Measurements from ENCODE around the gene GLYR1. TPM values are rescaled to one million over a fixed set of nuclear protein-coding genes. Genes with fewer than 3 reads are reported as not detected.

Gene GLYR1
- total RNA-seq, 2 experiments from 2014 or later = 101 to 104 TPM

DNA sequence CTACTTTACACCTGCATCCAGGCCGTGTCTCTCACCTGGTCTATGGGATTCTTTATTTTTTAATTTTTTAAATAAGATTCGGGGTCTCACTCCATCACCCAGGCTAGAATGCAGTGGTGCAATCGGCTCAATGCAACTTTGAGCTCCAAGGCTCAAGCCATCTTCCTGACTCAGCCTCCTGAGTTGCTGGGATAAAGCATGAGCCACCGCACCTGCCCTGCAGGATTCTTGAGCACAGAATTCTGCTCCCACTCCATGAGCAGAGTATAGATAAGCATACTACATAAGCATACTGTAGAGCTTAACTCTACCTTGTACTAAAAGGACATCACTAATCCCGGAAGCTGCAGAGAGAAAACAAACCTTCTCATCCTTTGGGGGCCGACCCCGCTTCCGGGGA lies 15.5 kb downstream of the GLYR1 start:
- Mint-ChIP-seq H3K4me3 (no peak overlapping the region), H3K9me3 (no peaks in the 10 kb centered on the region), H3K27ac (no peak overlapping the region), H3K36me3 (ENCODE audit: low read depth) (peaks cover 55% of the 10 kb centered on the region), H3K4me1 (peaks cover 8% of the 10 kb centered on the region), H3K27me3 (no peaks in the 10 kb centered on the region)
- POLR2A ChIA-PET = no interaction called here
- CTCF ChIA-PET = no interaction called here
- DNase-seq = no peak

DNA sequence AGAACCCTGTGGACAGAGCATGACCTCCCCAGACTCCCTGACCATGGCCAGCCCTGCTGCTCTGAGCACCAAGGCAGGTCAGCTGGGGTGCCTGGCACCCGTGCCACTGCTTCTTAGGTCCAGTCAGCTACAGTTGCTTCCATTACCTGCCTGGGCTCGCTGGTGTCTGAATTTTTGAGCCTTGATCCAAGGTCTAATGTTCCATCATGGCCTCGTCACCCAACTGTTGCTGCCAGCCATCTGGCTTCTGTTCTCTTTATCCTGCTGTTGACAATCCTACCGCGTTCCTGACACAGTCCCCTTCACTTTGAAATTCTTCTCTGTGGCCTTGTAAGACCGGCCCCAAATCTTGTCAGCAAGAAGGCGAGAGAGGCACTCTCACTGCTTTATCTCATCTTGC lies 16.7 kb downstream of the GLYR1 start:
- ChIA-PET POLR2A (no interaction called here), CTCF (no interaction called here)
- DNase-seq = no peak
- no peaks in the 10 kb centered on the region for H3K9me3 Mint-ChIP-seq
- H3K27ac Mint-ChIP-seq = no peak overlapping the region
- no peaks in the 10 kb centered on the region for H3K27me3 Mint-ChIP-seq
- H3K4me1 Mint-ChIP-seq = peaks cover 8% of the 10 kb centered on the region
- H3K36me3 Mint-ChIP-seq (ENCODE audit: low read depth) = peaks cover 55% of the 10 kb centered on the region
- no peak overlapping the region for H3K4me3 Mint-ChIP-seq

DNA sequence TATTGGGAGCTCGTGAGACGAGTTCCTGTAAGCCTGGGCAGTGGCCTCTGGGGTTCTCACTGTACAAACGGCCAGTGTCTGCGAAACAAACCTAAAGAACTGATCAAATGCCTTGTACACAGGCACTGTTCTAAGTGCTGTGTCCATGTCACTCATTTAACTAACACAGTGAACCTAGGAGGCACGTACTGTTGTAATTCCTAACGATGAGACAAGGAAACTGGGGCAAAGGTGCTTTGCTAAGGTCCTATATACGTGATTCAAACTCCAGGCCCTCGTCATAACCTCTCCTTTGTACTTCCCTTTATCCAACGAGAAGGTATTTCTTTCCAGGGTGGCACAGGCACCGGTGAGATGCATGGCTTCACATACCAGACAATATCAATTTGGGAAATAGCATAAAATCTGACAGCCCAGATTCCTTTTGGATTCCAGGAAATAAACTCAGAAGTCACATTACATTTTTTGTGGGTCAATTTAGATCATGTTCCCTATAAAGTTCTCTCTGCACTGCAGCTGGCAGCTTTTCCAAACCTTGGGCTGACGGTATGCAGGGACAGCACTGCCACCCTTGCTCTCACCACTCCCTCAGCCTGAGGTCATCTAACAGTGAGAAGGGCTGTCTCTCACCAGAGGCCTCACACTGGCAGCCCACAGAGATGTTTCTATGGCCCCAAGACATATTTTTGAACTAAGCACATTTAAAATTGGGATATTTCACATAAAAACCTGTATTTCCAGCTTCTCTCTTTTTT lies 18.3 kb downstream of the GLYR1 start:
- no peak for DNase-seq
- POLR2A ChIA-PET = no interaction called here
- no peak overlapping the region for H3K4me3 Mint-ChIP-seq
- H3K9me3 Mint-ChIP-seq = no peaks in the 10 kb centered on the region
- no peaks in the 10 kb centered on the region for H3K27me3 Mint-ChIP-seq
- CTCF ChIA-PET = no interaction called here
- no peak overlapping the region for H3K27ac Mint-ChIP-seq
- H3K4me1 Mint-ChIP-seq = peaks cover 3% of the 10 kb centered on the region
- peaks cover 56% of the 10 kb centered on the region for H3K36me3 Mint-ChIP-seq (ENCODE audit: low read depth)

DNA sequence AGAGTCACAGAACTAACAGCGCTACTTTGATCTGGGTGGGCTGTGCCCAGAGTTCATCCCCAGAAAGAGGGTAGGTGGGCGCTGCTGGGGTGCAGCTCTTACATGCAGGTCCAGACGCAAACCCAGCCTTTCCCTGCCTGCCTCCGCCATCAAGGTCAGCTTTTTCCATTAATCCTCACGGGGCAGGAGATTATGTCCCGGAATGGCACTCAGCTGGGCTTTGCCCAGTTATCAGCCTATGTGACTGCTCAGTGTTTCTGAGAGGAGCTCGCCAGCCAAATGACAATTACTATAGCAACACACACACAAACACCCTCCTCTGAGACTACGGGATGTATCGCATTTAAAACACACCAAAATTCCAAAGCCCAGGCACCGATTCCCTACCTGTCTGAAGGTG lies 20.1 kb downstream of the GLYR1 start:
- peaks cover 52% of the 10 kb centered on the region for H3K36me3 Mint-ChIP-seq (ENCODE audit: low read depth)
- CTCF ChIA-PET = no interaction called here
- H3K4me3 Mint-ChIP-seq = no peak overlapping the region
- POLR2A ChIA-PET = no interaction called here
- no peak for DNase-seq
- H3K27ac Mint-ChIP-seq = no peak overlapping the region
- H3K4me1 Mint-ChIP-seq = no peaks in the 10 kb centered on the region
- no peaks in the 10 kb centered on the region for H3K27me3 Mint-ChIP-seq
- no peaks in the 10 kb centered on the region for H3K9me3 Mint-ChIP-seq

DNA sequence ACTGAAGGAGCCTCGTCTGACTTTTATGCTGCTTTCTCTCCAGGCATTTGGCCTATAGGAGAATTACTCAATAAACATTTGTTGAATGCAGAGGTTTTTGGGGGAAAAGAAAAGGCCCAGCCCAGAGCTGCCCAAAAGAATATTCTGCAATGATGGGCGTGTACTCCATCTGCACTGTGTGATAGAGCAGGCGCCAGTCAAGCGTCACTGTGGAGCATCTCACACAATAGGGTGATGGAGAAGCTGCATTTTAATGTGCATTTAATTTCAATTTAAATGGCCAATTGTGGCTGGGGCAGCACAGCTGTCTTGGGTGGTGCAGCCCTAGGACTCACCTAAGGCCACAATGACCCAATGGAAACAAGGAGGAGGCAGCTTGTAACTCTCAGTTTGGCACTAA lies 20.6 kb downstream of the GLYR1 start:
- Mint-ChIP-seq H3K4me3 (no peak overlapping the region), H3K27ac (no peak overlapping the region), H3K27me3 (no peaks in the 10 kb centered on the region), H3K4me1 (no peaks in the 10 kb centered on the region), H3K9me3 (no peaks in the 10 kb centered on the region), H3K36me3 (ENCODE audit: low read depth) (peaks cover 51% of the 10 kb centered on the region)
- CTCF ChIA-PET = no interaction called here
- POLR2A ChIA-PET = no interaction called here
- DNase-seq = no peak

DNA sequence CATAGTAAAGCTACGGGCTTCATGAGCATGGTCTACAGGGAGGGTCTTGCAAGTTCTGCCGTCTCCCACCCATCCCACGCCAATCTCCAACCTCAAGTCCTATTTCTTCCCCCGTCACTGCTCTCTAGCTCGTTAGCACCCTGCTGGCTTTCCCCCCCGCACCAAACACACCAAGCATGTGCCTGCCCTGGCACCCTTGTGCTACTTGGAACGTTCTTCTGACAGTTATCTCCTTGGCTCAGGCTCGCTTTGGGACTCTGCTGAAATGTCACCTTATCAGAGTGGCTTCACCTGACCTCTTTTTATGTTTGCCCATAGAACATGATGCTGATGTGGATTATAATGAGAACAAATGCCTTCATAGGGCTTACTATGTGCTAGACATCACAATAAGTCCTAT lies 21.9 kb downstream of the GLYR1 start:
- Mint-ChIP-seq H3K4me3 (no peak overlapping the region), H3K27me3 (no peaks in the 10 kb centered on the region), H3K27ac (no peak overlapping the region), H3K9me3 (no peaks in the 10 kb centered on the region), H3K4me1 (no peaks in the 10 kb centered on the region), H3K36me3 (ENCODE audit: low read depth) (peaks cover 50% of the 10 kb centered on the region)
- no peak for DNase-seq
- ChIA-PET CTCF (interaction anchor here (0.7 kb wide), 1 partner anchor 9 kb away, joined by 3 read pairs; no protein-coding TSS in a partner anchor), POLR2A (no interaction called here)

DNA sequence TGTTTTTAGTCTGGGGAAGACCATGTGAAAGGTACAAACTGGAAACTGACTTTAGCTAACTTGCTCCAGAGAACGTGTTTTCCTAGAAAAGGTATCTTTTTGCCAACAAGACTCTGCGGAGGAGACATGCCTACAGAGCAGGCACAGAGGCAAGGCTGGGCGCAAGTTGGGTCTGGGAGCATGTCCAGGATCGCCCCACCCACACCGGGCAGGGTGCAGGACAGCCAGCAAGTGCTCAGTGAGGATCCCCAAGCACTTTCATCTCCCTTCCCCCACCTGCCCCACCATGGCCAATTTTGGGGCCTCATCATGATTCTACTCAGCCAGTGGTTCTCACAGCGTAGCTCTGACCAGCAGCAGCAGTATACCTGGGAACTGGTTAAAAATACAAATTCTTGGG lies 26.4 kb downstream of the GLYR1 start:
- Mint-ChIP-seq H3K36me3 (ENCODE audit: low read depth) (peaks cover 49% of the 10 kb centered on the region), H3K4me1 (no peaks in the 10 kb centered on the region), H3K4me3 (no peak overlapping the region), H3K9me3 (no peaks in the 10 kb centered on the region), H3K27ac (no peak overlapping the region), H3K27me3 (no peaks in the 10 kb centered on the region)
- ChIA-PET POLR2A (no interaction called here), CTCF (interaction anchor here (1.6 kb wide), 1 partner anchor 12 kb away, joined by 7 read pairs; no protein-coding TSS in a partner anchor)
- DNase-seq = no peak

DNA sequence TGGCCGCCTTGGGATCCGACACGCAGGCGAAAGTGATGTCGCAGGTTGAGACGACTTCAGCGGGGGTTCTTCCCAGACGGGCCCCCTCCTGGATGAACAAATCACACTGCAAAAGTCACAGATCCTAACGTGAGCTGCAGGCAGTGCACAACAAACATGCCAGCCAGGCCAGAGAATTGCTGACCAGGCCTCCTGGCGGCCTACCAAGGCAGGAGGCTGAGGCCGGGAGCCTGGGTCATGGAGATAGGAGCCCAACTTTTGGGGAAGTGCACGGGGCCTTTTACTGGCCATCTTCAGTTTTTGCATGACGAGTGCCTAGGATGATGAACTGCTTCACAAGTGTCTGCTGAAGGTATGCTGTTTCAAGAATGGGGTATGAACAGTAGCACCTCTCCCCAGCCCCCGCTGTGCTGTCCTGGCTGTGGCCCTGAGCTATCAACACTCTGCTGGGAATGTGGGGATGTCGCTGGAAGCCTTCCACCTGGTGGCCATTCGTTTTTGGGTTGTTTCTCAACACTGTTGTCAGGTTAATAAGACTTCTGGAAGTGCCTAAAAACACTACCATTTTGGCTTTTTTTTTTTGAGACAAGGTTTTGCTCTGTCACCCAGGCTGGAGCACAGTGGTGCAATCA lies 32.4 kb downstream of the GLYR1 start:
- Mint-ChIP-seq H3K4me3 (no peak overlapping the region), H3K27ac (no peak overlapping the region), H3K9me3 (no peaks in the 10 kb centered on the region), H3K27me3 (no peaks in the 10 kb centered on the region), H3K36me3 (ENCODE audit: low read depth) (peaks cover 48% of the 10 kb centered on the region), H3K4me1 (peaks cover 2% of the 10 kb centered on the region)
- ChIA-PET CTCF (interaction anchor here (0.6 kb wide), 1 partner anchor 367 kb away, joined by 3 read pairs; no protein-coding TSS in a partner anchor), POLR2A (interaction anchor here (0.7 kb wide), 1 partner anchor 1576 kb away, joined by 5 read pairs; no protein-coding TSS in a partner anchor)
- no peak for DNase-seq

DNA sequence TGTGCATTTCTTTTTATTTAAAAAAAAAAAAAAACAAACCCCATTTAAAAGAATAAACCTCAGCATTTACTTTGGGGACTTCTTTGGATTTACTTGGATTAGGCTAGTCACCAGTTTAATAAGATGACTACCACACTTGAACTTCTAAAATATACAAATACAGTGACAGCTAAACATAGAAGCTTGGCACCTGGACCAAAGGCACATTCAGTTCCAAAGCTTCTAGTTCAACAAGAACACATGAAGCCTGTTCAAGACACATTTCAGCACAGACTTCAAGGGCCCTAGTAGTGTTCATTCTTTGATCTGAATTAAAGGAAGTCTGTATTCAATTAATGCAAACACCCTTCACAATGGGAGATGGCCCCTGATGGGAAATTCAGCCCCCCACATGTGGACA lies 33.0 kb downstream of the GLYR1 start:
- H3K27ac Mint-ChIP-seq = no peak overlapping the region
- H3K4me3 Mint-ChIP-seq = no peak overlapping the region
- H3K36me3 Mint-ChIP-seq (ENCODE audit: low read depth) = peaks cover 48% of the 10 kb centered on the region
- no peaks in the 10 kb centered on the region for H3K9me3 Mint-ChIP-seq
- no peaks in the 10 kb centered on the region for H3K27me3 Mint-ChIP-seq
- peaks cover 2% of the 10 kb centered on the region for H3K4me1 Mint-ChIP-seq
- DNase-seq = no peak
- CTCF ChIA-PET = interaction anchor here (0.6 to 0.9 kb wide), 2 partner anchors 163 to 173 kb away, joined by 3 read pairs; no protein-coding TSS in a partner anchor
- POLR2A ChIA-PET = no interaction called here

DNA sequence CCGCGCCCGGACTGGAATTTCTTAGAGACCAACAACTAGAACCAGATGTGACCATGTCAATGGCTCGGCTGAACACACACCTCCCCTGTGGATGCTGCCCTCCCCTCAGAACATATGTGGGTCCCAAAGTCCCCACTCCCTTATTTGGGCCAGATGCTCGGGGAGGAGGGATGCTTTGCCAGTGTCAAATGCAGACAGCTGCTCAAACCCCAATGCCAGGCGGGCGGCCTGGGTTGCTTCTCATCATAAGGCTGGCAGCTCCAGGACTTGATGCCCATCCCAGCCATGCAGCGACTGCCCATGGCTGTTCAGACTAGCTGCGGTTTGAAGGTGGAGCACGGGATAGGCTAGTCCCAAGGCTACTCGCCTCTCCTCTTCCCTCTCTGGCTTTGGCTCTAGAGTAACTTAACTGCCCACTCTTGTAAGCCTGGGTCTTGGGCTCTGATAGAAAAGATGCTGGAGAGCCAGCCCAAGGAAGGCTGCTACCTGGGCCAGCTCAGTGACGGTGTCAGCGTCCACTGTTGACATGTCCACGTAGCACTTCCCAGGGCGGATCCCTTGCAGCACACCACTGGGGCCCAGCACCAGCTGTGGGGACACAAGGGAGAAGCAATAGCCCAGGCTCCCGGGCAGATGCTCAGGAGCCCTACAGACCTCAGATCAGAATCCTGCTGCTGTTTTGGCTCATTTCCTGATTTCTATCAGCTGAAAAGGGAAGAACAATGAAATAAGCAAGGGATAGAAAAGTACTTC lies 33.7 kb downstream of the GLYR1 start:
- peaks cover 2% of the 10 kb centered on the region for H3K4me1 Mint-ChIP-seq
- no peaks in the 10 kb centered on the region for H3K27me3 Mint-ChIP-seq
- ChIA-PET CTCF (interaction anchor here (0.6 to 0.9 kb wide), 2 partner anchors 163 to 172 kb away, joined by 3 read pairs; no protein-coding TSS in a partner anchor), POLR2A (no interaction called here)
- no peak for DNase-seq
- no peak overlapping the region for H3K27ac Mint-ChIP-seq
- no peaks in the 10 kb centered on the region for H3K9me3 Mint-ChIP-seq
- H3K4me3 Mint-ChIP-seq = no peak overlapping the region
- peaks cover 47% of the 10 kb centered on the region for H3K36me3 Mint-ChIP-seq (ENCODE audit: low read depth)

DNA sequence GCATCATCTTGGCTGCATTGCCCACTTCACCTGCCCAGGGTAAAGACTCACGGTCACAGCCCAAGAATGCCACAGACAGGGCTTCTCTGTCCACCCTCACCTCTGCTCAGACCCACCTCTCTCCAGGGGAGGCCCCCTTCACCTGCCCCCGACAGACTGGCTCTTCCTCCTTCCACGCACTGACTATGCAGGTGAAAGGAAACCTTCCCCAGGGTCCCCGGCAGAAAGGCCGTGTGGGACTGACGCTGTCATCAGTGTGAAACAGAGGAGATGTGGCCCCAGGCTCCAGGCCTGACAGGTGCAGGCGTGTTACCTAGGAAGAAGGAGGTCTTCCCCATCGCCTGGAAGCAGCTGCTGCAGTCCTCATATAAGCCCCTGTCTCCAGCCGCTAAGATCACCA lies 35.3 kb downstream of the GLYR1 start:
- ChIA-PET POLR2A (interaction anchor here (0.6 kb wide), 1 partner anchor 13 kb away, joined by 3 read pairs; no protein-coding TSS in a partner anchor), CTCF (interaction anchor here (0.6 to 1.5 kb wide), 2 partner anchors 9 to 66 kb away, joined by 3 read pairs; partner anchors contain the start of gene ROGDI)
- no peak overlapping the region for H3K4me3 Mint-ChIP-seq
- H3K27ac Mint-ChIP-seq = no peak overlapping the region
- DNase-seq = no peak
- peaks cover 44% of the 10 kb centered on the region for H3K36me3 Mint-ChIP-seq (ENCODE audit: low read depth)
- no peaks in the 10 kb centered on the region for H3K9me3 Mint-ChIP-seq
- no peaks in the 10 kb centered on the region for H3K27me3 Mint-ChIP-seq
- peaks cover 2% of the 10 kb centered on the region for H3K4me1 Mint-ChIP-seq

DNA sequence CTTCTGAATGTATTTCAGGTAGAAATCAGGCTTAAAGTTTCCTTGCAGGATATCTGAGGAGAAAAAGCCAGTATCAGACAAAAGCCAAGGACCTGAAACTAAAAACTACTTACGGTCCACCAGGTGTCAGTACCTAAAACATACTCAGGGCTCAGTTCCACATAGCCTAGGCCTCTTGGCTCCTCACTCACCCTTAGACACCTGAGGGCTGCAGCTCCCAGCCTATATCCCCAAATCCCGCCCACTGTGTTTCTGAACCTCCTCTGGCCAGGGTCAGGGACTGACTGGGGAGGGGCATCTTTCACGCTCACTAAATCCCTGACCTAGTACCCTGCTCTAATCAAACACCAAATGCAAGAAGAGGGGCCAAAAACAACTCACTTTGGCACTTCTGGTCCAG lies 35.8 kb downstream of the GLYR1 start:
- Mint-ChIP-seq H3K4me3 (no peak overlapping the region), H3K9me3 (no peaks in the 10 kb centered on the region), H3K27me3 (no peaks in the 10 kb centered on the region), H3K4me1 (peaks cover 2% of the 10 kb centered on the region), H3K27ac (no peak overlapping the region), H3K36me3 (ENCODE audit: low read depth) (peaks cover 42% of the 10 kb centered on the region)
- ChIA-PET CTCF (interaction anchor here (0.6 to 1.5 kb wide), 2 partner anchors 9 to 67 kb away, joined by 3 read pairs; partner anchors contain the start of gene ROGDI), POLR2A (no interaction called here)
- no peak for DNase-seq

DNA sequence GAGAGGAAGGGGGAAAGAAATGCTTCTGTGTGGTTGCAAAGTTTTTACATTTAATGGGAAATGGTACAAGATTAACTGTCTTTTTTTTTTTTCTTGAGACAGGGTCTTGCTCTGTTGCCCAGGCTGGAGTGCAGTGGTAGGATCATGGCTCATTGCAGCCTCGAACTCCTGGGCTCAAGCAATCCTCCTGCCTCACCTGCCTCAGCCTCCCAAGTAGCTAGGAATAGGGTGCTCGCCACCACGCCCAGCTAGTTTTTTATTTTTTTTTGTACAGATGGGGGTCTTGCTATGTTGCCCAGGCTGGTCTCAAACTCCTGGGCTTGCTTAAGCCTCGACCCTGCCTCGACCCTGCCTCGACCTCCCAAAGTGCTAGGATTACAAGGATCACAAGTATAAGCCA lies 40.8 kb downstream of the GLYR1 start:
- ChIA-PET CTCF (interaction anchor here (0.6 kb wide), 2 partner anchors 122 to 139 kb away, joined by 3 to 4 read pairs; no protein-coding TSS in a partner anchor), POLR2A (no interaction called here)
- Mint-ChIP-seq H3K4me3 (no peak overlapping the region), H3K4me1 (peaks cover 15% of the 10 kb centered on the region), H3K27me3 (no peaks in the 10 kb centered on the region), H3K9me3 (no peaks in the 10 kb centered on the region), H3K27ac (no peak overlapping the region), H3K36me3 (ENCODE audit: low read depth) (peaks cover 22% of the 10 kb centered on the region)
- no peak for DNase-seq
